BJ (cell line): Measurements from ENCODE around the gene GALNT7. TPM values are rescaled to one million over a fixed set of nuclear protein-coding genes. Genes with fewer than 3 reads are reported as not detected.

Experiments
- CTCF ChIA-PET: fragments of 350-600 bp; formaldehyde crosslinking; extraction: SDS; loops from one replicate; lab custom pipeline; 2021; ENCODE audit warnings: antibody characterized with exemption, inconsistent platforms; lab: Yijun Ruan, JAX
- POLR2A ChIA-PET: fragments of 300-600 bp; sonication (Branson Sonifier 250); formaldehyde crosslinking; extraction: SDS; loops from one replicate; lab custom pipeline; 2021; ENCODE audit warnings: antibody characterized with exemption; lab: Charles Lee
- DNase-seq: peaks from one replicate; pipeline ENCODE4 v3.0.0-alpha.2; 2011; ENCODE audit warnings: low read depth
- H3K27me3 ChIP-seq: 2 replicates; pipeline ENCODE4 v1.6.0; 2011; ENCODE audit warnings: low read length; ENCODE audit not compliant: control insufficient read depth, insufficient read depth
- H3K36me3 ChIP-seq: 2 replicates; pipeline ENCODE4 v1.5.1; 2011; ENCODE audit warnings: low read length; ENCODE audit not compliant: control insufficient read depth, insufficient read depth
- H3K4me3 ChIP-seq: 2 replicates; pipeline ENCODE4 v1.5.1; 2011; ENCODE audit warnings: low read depth, mild to moderate bottlenecking, control low read depth, low read length
- CTCF ChIP-seq: IDR thresholded peaks from 2 replicates; pipeline ENCODE4 v1.5.1; 2011; ENCODE audit warnings: low read depth, mild to moderate bottlenecking, control low read depth, inconsistent platforms, low read length, moderate library complexity; ENCODE audit not compliant: insufficient read depth
- polyA plus RNA-seq: library from polyadenylated mRNA; depleted of rRNA; stranded (reverse); fragments of >200 nt; gene quantifications from 2 replicates; pipeline ENCODE4 v1.2.3, GENCODE V29; 2011; rRNA removed
- small RNA-seq: library from RNA; depleted of rRNA; stranded (forward); fragments of <200 nt; gene quantifications from one replicate; pipeline ENCODE3, GENCODE V24; 2012; ENCODE audit warnings: low replicate concordance, low read depth; ENCODE audit not compliant: insufficient read length

GALNT7 gene
- polyA plus RNA-seq, 1 experiment, result 6.3 TPM

GRCh38 chr4:173370477-173371291, 202.1 kb downstream of the GALNT7 start, which contains the start of gene SAP30:
Gene SAP30, plus strand, starts transcription at chr4:173370954. Its CDS starts 229 bp downstream, at chr4:173371183.
- Histone ChIP-seq H3K36me3 (no peaks in the 10 kb centered on the region), H3K27me3 (no peaks in the 10 kb centered on the region), H3K4me3 (peak within 1 kb of the TSS; percentile 88)
- TF ChIP-seq CTCF, result no peak
- CTCF ChIA-PET, result interaction anchor here (1.0 to 4.0 kb wide), 6 partner anchors 8 to 123 kb away, joined by 3 to 11 read pairs (median 6); no protein-coding TSS in a partner anchor
- DNase-seq, result peak; percentile 89
- POLR2A ChIA-PET, result interaction anchor here (0.5 to 2.2 kb wide), 7 partner anchors 10 to 49 kb away, joined by 3 to 21 read pairs (median 7); partner anchors contain the start of gene HMGB2

GRCh38 chr4:173371292-173372192, 202.9 kb downstream of the GALNT7 start:
- H3K36me3 ChIP-seq, result no peaks in the 10 kb centered on the region
- TF ChIP-seq CTCF, result 0 out of 2 replicates have a peak, but pooled peaks have one; percentile 4
- DNase-seq, result no peak
- ChIA-PET CTCF (interaction anchor here (0.8 to 2.1 kb wide), 9 partner anchors 11 to 123 kb away, joined by 3 to 6 read pairs (median 3); no protein-coding TSS in a partner anchor), POLR2A (interaction anchor here (0.6 to 2.2 kb wide), 6 partner anchors 13 to 91 kb away, joined by 3 to 21 read pairs (median 4); partner anchors contain the start of gene HMGB2)
- peak overlapping the region; percentile 88 for H3K4me3 ChIP-seq
- no peaks in the 10 kb centered on the region for H3K27me3 ChIP-seq

Small RNA genes lying within 50 kb of the gene (small RNA-seq; reads per million reads assigned to genes)
- gene MIR548T (not detected), gene RN7SL253P (not detected)

Other genes with a start within 250 kb of the GALNT7 start
- 32.7 and 68.5 TPM in 2 replicates for gene HMGB2, start 165.5 kb downstream of the GALNT7 start, polyA plus RNA-seq
- 3.7 and 8.9 TPM in 2 replicates for gene SAP30, start 202.1 kb downstream of the GALNT7 start, polyA plus RNA-seq
- gene SCRG1, start 230.3 kb downstream of the GALNT7 start, polyA plus RNA-seq, result 0.47 and 0.56 TPM in 2 replicates